ENCODE measurements around the gene MYO3B.

Gene MYO3B

GRCh38 chr2:170177950-170178781 lies at the start of gene MYO3B:
Gene MYO3B, plus strand, starts transcription at chr2:170178147. Its CDS starts 141 bp downstream, at chr2:170178288.
- DNase-seq = no peak

- DNase-seq = no peak
Measured at GRCh38 chr2:170139276-170139967, 38.5 kb upstream of the MYO3B start.

GRCh38 chr2:170140561-170140960 lies 37.4 kb upstream of the MYO3B start:
- no peak for DNase-seq

- no peak for DNase-seq
Measured at GRCh38 chr2:170141865-170142264, 36.1 kb upstream of the MYO3B start.

GRCh38 chr2:170142502-170142901 lies 35.4 kb upstream of the MYO3B start:
- no peak for DNase-seq

GRCh38 chr2:170143045-170143717 lies 34.8 kb upstream of the MYO3B start:
- DNase-seq = no peak

- DNase-seq = no peak
Measured at GRCh38 chr2:170144761-170145160, 33.2 kb upstream of the MYO3B start.

- DNase-seq = no peak
Measured at GRCh38 chr2:170145191-170145590, 32.8 kb upstream of the MYO3B start.

- no peak for DNase-seq
Measured at GRCh38 chr2:170145675-170146432, 32.1 kb upstream of the MYO3B start.

- no peak for DNase-seq
Measured at GRCh38 chr2:170146784-170147183, 31.2 kb upstream of the MYO3B start.

GRCh38 chr2:170147576-170147975 lies 30.4 kb upstream of the MYO3B start:
- DNase-seq = no peak

GRCh38 chr2:170148161-170148560 lies 29.8 kb upstream of the MYO3B start:
- no peak for DNase-seq

- no peak for DNase-seq
Measured at GRCh38 chr2:170152421-170152820, 25.5 kb upstream of the MYO3B start.

- no peak for DNase-seq
Measured at GRCh38 chr2:170155022-170155722, 22.8 kb upstream of the MYO3B start.

- DNase-seq = no peak
Measured at GRCh38 chr2:170155723-170156253, 22.2 kb upstream of the MYO3B start.

GRCh38 chr2:170156592-170156991 lies 21.4 kb upstream of the MYO3B start:
- no peak for DNase-seq

GRCh38 chr2:170157025-170157684 lies 20.8 kb upstream of the MYO3B start:
- no peak for DNase-seq

GRCh38 chr2:170159060-170159459 lies 18.9 kb upstream of the MYO3B start:
- no peak for DNase-seq

GRCh38 chr2:170161516-170162270 lies 16.3 kb upstream of the MYO3B start:
- DNase-seq = no peak

- no peak for DNase-seq
Measured at GRCh38 chr2:170162271-170162632, 15.7 kb upstream of the MYO3B start.

All from activated naive CD4-positive, alpha-beta T cell treated with Interleukin-2 at 50 U/mL for 16 hours (primary cell).